C4-2B (cell line): ENCODE results near the gene SLIT3.

Experiments used
- H3K27ac ChIP-seq: fragments of 450-650 bp; 2 replicates; pipeline ENCODE4 v1.5.1; 2017
- ZFX ChIP-seq: fragments of 450-650 bp; IDR thresholded peaks from 2 replicates; pipeline ENCODE4 v1.6.1; 2017
- TF ChIP-seq, protein P1 (sequence below): fragments of 450-650 bp; conservative IDR thresholded peaks from 2 replicates; pipeline ENCODE4 v1.5.1; 2017; ENCODE audit warnings: mild to moderate bottlenecking

SLIT3 gene

DNA sequence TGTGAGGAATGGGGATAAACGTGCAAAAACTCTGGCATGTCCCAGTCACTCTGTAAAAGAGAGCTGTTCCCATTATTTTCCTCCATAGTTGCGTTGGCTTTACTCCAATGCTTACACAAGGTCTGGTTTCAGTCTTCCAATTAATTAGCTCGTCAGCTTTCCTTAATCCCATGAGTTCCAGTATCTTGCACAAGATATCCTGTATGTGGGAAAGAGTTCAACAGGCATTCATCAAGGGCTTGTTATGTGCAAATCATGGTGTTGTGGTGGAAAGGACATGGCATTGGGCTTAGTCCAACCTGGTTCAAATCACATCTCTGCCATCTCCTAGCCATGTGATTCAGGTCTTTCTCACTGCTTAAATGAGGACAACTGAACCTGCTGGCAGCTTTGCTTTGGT is 644.3 kb downstream of the SLIT3 start:
- no peak overlapping the region; the same call in 1 of the 2 replicates for H3K27ac ChIP-seq

DNA sequence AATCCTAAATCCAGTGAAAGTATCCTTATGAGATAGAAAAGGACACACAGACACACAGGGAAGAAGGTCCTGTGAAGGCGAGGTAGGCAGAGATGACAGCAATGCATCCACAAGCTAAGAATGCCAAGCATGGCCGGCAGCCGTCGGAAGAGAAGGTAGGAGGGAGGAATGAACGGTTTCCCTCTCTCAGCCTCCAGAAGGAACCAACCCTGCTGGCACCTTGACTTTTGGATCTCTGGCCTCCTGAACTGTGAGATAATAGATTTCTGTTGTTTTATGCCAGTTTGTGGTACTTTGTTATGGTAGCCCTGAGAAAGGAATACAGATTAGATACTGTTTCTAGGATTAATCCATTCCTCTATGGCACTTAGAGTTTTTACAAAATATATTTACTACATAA is 645.6 kb downstream of the SLIT3 start:
- no peak overlapping the region for H3K27ac ChIP-seq
- TF ChIP-seq ZFX: no peak
- TF ChIP-seq, protein P1, sequence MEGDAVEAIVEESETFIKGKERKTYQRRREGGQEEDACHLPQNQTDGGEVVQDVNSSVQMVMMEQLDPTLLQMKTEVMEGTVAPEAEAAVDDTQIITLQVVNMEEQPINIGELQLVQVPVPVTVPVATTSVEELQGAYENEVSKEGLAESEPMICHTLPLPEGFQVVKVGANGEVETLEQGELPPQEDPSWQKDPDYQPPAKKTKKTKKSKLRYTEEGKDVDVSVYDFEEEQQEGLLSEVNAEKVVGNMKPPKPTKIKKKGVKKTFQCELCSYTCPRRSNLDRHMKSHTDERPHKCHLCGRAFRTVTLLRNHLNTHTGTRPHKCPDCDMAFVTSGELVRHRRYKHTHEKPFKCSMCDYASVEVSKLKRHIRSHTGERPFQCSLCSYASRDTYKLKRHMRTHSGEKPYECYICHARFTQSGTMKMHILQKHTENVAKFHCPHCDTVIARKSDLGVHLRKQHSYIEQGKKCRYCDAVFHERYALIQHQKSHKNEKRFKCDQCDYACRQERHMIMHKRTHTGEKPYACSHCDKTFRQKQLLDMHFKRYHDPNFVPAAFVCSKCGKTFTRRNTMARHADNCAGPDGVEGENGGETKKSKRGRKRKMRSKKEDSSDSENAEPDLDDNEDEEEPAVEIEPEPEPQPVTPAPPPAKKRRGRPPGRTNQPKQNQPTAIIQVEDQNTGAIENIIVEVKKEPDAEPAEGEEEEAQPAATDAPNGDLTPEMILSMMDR: no peak

More for the DNA sequence above, 644.3 kb downstream of the SLIT3 start:
- TF ChIP-seq, protein P1: no peak
- TF ChIP-seq ZFX: no peak

DNA sequence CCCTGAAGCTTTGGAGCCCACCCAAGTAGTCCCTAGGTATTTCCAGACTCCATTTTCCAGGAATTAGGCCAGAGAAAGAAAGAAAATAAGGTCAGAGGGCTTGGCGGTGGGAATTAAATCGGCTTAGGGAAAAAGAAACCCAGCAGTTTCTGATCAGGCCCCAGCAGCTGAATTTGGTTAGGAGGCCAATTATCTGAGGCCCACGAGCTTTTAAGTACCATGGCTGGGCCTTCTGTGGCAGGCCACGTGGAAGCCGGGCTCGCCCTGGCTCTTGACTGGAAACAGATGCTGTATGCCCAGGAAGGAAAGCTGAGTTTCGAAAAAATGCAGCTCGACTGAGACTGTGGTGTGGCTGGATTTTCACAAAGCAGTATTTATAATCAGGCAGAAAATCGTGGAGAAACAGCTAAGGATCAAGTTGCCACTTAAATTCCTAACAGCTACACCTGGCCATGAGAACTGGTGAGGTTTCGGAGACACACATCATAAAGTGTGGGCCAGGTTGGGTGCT is 646.7 kb downstream of the SLIT3 start:
- no peak for TF ChIP-seq ZFX
- TF ChIP-seq, protein P1: no peak
- H3K27ac ChIP-seq: no peak overlapping the region

DNA sequence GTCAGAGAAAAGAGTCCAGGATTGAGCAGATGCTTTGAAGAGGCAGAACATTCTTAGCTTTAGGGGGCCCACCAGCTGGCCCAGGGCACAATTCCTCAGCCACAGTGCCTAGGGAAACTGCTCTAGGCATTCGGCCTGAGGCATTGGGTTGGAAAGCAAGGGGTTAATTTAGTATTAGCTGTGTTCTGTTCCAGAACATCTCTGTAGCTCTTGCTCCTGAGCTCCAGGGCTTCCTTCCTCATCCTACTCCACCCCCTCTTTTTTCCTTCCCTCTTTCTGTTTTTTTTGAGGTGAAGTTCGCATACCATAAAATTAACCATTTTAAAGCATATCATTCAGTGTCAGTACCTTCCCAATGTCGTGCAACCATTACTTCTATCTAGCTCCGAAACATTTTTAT is 647.3 kb downstream of the SLIT3 start:
- H3K27ac ChIP-seq: no peak overlapping the region
- TF ChIP-seq, protein P1: no peak
- no peak for TF ChIP-seq ZFX

DNA sequence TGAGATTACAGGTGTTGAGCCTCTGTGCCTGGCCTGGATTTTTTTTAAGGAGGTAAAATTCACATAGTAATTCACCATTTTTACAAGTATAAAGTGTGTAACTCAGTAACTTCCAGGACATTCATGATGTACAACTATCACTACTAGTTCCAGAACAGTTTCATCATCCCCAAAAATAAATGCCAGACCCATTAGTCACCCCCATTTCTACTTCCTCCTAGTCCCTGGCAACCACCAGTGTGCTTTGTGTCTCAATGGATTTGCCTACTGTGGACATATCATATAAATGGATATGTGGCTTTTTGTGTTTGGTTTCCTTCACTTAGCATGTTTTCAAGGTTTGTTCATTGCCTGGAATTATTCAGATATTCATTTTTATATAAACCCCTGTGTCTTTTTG is 649.3 kb downstream of the SLIT3 start:
- TF ChIP-seq, protein P1: no peak
- TF ChIP-seq ZFX: no peak
- no peak overlapping the region for H3K27ac ChIP-seq

DNA sequence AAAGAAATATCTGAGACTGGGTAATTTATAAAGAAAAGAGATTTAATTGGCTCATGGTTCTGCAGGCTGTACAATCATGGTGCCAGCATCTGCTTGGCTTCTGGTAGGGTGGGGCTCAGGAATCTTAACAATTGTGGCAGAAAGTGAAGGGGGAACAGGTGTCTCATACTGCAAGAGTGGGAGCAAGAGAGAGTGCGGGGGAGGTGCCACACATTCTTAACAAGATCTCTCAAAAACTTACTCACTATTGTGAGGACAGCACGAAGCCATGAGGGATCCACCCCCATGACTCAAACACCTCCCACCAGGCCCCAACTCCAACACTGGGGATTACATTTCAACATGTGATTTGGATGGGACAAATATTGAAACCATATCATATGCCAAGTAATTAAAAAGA is 651.6 kb downstream of the SLIT3 start:
- no peak overlapping the region for H3K27ac ChIP-seq
- TF ChIP-seq ZFX: no peak
- TF ChIP-seq, protein P1: no peak

DNA sequence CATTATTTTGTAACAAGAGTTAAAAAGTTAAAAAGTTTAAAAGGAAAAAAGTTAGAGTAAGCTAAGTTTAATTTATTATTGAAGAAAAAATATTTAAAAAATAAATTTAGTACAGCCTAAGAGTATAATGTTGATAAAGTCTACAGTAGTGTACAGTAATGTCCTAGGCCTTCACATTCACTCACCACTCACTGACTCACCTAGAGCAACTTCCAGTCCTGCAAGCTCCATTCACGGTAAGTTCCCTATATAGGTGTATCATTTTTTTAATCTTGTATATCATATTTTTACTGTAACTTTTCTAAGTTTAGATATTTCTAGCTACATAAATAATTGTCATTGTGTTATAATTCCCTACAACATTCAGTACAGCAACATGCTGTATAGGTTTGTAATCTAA is 652.4 kb downstream of the SLIT3 start:
- H3K27ac ChIP-seq: no peak overlapping the region
- TF ChIP-seq ZFX: no peak
- TF ChIP-seq, protein P1: no peak
